ENCODE data around the gene TMEM161A. TPM values are rescaled to one million over a fixed set of nuclear protein-coding genes. Genes with fewer than 3 reads are reported as not detected.

Gene TMEM161A
- total and polyA plus RNA-seq, 2 of the 13 experiments (the other 11 are each of a cell fraction or from before 2014, with no cell fraction given) = 25.9 to 31.4 TPM

DNA sequence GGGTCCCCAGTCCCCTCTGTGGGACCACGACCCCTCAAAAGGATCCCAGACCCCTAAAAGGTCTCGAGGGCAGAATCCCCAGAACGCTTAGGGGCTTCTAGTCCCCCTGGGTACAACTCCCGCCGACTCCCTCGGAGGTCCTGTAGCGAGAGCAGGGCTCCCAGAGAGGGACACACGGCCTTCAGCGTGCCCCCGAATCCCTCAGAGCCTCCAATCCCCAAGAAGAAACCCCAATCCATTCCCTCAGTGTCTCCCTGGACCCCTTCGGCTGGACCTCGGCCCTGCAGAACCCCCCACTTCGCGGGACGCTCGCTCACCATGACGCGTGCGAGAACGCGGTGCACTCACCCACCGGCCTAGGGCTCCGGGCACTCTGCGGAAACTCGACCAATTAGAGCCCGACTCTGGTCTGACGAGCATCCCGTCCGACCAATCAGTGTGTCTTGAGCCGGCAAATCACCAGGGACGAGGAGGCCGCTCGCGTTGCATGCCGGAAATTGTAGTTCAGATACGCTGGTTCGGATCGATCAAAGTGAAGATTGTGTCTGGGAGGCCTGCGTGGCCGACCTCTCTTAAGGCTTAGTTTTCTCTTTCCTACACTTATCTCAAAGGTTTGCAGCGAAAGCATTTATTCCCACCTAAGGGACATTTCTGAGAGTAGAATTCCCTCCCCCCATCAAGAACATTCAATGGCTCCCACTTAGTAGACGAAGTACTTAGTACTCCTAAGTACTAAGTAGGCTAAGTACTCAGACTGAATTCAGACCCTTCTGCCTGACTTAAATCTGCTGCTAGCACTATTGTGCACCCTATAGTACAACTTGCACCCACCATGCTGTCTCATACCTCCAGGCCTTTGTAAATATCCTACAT lies at the start of gene TMEM161A (continued):
- TF ChIP-seq, protein P1, sequence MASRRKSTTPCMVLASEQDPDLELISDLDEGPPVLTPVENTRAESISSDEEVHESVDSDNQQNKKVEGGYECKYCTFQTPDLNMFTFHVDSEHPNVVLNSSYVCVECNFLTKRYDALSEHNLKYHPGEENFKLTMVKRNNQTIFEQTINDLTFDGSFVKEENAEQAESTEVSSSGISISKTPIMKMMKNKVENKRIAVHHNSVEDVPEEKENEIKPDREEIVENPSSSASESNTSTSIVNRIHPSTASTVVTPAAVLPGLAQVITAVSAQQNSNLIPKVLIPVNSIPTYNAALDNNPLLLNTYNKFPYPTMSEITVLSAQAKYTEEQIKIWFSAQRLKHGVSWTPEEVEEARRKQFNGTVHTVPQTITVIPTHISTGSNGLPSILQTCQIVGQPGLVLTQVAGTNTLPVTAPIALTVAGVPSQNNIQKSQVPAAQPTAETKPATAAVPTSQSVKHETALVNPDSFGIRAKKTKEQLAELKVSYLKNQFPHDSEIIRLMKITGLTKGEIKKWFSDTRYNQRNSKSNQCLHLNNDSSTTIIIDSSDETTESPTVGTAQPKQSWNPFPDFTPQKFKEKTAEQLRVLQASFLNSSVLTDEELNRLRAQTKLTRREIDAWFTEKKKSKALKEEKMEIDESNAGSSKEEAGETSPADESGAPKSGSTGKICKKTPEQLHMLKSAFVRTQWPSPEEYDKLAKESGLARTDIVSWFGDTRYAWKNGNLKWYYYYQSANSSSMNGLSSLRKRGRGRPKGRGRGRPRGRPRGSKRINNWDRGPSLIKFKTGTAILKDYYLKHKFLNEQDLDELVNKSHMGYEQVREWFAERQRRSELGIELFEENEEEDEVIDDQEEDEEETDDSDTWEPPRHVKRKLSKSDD (CRISPR knock-in tag; IDR thresholded peaks at IDR 0.05; ENCODE audit: low read depth) = 0 out of 2 replicates have a peak, but pooled peaks have one; percentile 38
- TF ChIP-seq, protein P2, sequence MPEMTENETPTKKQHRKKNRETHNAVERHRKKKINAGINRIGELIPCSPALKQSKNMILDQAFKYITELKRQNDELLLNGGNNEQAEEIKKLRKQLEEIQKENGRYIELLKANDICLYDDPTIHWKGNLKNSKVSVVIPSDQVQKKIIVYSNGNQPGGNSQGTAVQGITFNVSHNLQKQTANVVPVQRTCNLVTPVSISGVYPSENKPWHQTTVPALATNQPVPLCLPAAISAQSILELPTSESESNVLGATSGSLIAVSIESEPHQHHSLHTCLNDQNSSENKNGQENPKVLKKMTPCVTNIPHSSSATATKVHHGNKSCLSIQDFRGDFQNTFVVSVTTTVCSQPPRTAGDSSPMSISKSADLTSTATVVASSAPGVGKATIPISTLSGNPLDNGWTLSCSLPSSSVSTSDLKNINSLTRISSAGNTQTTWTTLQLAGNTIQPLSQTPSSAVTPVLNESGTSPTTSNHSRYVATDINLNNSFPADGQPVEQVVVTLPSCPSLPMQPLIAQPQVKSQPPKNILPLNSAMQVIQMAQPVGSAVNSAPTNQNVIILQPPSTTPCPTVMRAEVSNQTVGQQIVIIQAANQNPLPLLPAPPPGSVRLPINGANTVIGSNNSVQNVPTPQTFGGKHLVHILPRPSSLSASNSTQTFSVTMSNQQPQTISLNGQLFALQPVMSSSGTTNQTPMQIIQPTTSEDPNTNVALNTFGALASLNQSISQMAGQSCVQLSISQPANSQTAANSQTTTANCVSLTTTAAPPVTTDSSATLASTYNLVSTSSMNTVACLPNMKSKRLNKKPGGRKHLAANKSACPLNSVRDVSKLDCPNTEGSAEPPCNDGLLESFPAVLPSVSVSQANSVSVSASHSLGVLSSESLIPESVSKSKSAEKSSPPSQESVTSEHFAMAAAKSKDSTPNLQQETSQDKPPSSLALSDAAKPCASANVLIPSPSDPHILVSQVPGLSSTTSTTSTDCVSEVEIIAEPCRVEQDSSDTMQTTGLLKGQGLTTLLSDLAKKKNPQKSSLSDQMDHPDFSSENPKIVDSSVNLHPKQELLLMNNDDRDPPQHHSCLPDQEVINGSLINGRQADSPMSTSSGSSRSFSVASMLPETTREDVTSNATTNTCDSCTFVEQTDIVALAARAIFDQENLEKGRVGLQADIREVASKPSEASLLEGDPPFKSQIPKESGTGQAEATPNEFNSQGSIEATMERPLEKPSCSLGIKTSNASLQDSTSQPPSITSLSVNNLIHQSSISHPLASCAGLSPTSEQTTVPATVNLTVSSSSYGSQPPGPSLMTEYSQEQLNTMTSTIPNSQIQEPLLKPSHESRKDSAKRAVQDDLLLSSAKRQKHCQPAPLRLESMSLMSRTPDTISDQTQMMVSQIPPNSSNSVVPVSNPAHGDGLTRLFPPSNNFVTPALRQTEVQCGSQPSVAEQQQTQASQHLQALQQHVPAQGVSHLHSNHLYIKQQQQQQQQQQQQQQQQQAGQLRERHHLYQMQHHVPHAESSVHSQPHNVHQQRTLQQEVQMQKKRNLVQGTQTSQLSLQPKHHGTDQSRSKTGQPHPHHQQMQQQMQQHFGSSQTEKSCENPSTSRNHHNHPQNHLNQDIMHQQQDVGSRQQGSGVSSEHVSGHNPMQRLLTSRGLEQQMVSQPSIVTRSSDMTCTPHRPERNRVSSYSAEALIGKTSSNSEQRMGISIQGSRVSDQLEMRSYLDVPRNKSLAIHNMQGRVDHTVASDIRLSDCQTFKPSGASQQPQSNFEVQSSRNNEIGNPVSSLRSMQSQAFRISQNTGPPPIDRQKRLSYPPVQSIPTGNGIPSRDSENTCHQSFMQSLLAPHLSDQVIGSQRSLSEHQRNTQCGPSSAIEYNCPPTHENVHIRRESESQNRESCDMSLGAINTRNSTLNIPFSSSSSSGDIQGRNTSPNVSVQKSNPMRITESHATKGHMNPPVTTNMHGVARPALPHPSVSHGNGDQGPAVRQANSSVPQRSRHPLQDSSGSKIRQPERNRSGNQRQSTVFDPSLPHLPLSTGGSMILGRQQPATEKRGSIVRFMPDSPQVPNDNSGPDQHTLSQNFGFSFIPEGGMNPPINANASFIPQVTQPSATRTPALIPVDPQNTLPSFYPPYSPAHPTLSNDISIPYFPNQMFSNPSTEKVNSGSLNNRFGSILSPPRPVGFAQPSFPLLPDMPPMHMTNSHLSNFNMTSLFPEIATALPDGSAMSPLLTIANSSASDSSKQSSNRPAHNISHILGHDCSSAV (CRISPR knock-in tag; IDR thresholded peaks at IDR 0.05; ENCODE audit: borderline replicate concordance) = no peak
- TF ChIP-seq ISL2 (CRISPR knock-in tag; IDR thresholded peaks at IDR 0.05) (no peak), ZFP36L2 (CRISPR knock-in tag; IDR thresholded peaks at IDR 0.05) (no peak), DR1 (CRISPR knock-in tag; IDR thresholded peaks at IDR 0.05) (no peak), TGIF2 (CRISPR knock-in tag; IDR thresholded peaks at IDR 0.05) (no peak), JARID2 (CRISPR knock-in tag; IDR thresholded peaks at IDR 0.05; ENCODE audit: insufficient replicate concordance) (no peak)
- TF ChIP-seq, protein P3, sequence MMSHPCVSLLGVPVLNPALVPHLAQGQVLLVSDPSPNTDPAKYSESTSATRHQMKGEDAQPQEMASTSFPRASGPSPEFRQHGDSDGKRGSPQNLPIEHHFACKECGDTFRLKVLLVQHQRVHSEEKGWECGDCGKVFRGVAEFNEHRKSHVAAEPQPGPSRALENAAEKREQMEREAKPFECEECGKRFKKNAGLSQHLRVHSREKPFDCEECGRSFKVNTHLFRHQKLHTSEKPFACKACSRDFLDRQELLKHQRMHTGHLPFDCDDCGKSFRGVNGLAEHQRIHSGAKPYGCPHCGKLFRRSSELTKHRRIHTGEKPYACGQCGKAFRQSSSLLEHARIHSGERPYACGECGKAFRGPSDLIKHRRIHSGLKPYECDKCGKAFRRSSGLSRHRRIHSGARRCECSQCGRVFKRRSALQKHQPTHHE (CRISPR knock-in tag; IDR thresholded peaks at IDR 0.05; ENCODE audit: borderline replicate concordance) = no peak
- TF ChIP-seq, protein P4, sequence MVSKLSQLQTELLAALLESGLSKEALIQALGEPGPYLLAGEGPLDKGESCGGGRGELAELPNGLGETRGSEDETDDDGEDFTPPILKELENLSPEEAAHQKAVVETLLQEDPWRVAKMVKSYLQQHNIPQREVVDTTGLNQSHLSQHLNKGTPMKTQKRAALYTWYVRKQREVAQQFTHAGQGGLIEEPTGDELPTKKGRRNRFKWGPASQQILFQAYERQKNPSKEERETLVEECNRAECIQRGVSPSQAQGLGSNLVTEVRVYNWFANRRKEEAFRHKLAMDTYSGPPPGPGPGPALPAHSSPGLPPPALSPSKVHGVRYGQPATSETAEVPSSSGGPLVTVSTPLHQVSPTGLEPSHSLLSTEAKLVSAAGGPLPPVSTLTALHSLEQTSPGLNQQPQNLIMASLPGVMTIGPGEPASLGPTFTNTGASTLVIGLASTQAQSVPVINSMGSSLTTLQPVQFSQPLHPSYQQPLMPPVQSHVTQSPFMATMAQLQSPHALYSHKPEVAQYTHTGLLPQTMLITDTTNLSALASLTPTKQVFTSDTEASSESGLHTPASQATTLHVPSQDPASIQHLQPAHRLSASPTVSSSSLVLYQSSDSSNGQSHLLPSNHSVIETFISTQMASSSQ (IDR thresholded peaks at IDR 0.05; ENCODE audit: low read depth) = no peak
- TF ChIP-seq, protein P4 (CRISPR knock-in tag; IDR thresholded peaks at IDR 0.05; ENCODE audit: borderline replicate concordance) = no peak
